Astrocyte of the spinal cord (primary cell): Measurements from ENCODE around the gene PTPN13.

Experiments used
- DNase-seq: peaks from one replicate; pipeline ENCODE4 v3.0.0; 2011; ENCODE audit warnings: low read depth, low spot score
- H3K4me3 ChIP-seq: 2 replicates; pipeline ENCODE4 v1.5.1; 2011; ENCODE audit warnings: low read depth, mild to moderate bottlenecking, low read length, moderate library complexity
- CTCF ChIP-seq: IDR thresholded peaks from 2 replicates; pipeline ENCODE4 v1.5.1; 2012; ENCODE audit warnings: low read depth, mild to moderate bottlenecking, low read length, inconsistent platforms
- in situ Hi-C: cut with HindIII; loops from 2 replicates; pipeline ENCODE4 v1.10.0; 2017; ENCODE audit warnings: low sequenced_read_pairs

The PTPN13 gene

DNA sequence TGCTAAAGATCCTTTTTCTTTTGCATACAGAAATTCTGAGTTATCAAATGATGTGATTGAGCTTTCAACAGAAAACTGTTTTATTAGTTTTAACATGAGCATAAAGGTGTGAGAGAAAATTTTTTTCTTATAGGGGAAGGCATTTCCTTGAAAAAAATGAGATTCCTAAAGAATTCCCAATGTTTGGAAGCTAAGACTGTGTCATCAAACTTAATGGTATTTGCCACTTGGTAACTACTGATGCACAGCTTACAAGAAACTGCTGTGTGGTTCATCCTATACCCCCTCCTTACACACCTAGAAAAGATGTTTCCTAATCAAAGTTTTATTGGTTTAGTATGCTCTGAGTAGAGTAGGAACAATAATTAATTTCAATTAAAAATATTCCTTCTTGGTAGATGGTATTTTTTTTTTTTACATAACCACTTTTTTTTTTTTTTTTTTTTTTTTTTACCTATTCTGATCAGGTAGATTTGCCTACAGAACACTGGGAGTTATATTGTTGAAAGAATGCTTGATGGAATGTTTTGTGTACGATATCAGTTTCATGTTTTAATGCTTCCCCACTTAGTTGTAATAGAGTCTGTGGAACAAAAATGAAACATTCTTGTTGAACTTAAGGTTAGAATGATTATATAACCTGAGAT lies 6.0 kb downstream of the PTPN13 start:
- in situ Hi-C loops, result no loop called here
- TF ChIP-seq CTCF, result no peak
- no peak for DNase-seq
- no peak overlapping the region for H3K4me3 ChIP-seq

- DNase-seq, result no peak
- TF ChIP-seq CTCF, result no peak
- in situ Hi-C loops, result no loop called here
- no peak overlapping the region for H3K4me3 ChIP-seq
Measured at GRCh38 chr4:86603311-86603885, 9.3 kb downstream of the PTPN13 start.

DNA sequence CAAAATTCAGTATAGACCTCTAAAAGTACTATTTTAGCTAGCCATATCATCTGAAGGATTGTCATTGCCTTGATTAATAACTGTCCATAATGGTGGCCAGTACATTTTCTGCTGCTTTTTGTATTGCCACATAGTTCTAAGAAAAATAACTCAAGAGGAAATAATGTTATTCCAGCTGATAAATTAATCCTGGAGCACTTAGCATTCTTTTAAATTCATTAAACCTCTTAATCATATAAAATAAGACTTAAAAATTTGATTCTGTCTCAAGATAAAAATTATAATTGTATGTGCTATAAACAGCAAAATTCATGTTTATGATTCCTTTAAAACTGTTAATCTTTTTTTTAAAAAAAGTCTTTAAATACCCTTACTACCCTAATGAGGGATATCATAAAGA lies 12.7 kb downstream of the PTPN13 start:
- in situ Hi-C loops, result no loop called here
- no peak for TF ChIP-seq CTCF
- no peak overlapping the region for H3K4me3 ChIP-seq
- no peak for DNase-seq

DNA sequence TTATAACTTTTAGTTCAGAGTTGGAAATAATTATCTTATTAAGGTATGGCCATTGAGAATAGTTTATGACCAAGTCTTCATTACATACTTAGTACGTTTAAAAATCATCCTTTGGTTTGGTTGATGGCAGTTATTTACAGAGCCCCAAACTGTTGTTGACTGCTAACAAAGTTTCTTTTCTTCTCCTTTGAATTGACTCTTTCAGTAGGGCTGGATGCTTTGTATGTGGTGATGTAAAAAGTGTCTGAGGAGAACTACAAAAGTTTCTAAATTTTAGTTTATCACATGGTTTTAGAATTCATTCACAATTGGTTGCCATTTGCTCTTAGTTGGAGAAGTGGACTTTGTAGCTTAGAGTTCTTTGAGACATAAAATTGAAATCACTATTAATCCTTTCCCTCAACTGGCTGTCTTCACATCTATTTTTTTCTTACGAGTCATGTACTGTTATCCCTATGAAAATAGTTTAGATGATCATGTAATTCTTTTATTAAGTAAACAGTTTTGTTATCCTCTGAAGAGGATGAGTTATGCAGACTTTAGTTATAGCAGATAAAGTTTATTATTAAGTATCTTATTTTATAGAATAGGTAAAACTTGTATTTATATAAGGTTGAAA lies 14.8 kb downstream of the PTPN13 start:
- in situ Hi-C loops, result no loop called here
- no peak overlapping the region for H3K4me3 ChIP-seq
- no peak for DNase-seq
- no peak for TF ChIP-seq CTCF

GRCh38 chr4:86611757-86612156 lies 17.6 kb downstream of the PTPN13 start:
- in situ Hi-C loops, result no loop called here
- DNase-seq, result no peak
- no peak for TF ChIP-seq CTCF
- no peak overlapping the region for H3K4me3 ChIP-seq

GRCh38 chr4:86613734-86614133 lies 19.6 kb downstream of the PTPN13 start:
- no peak overlapping the region for H3K4me3 ChIP-seq
- in situ Hi-C loops, result no loop called here
- no peak for TF ChIP-seq CTCF
- DNase-seq, result no peak
